ENCODE data around the gene GOLM1.
"Not testable (repeated sequence)": the region's sequence is repeated elsewhere in the genome, so short reads cannot be mapped to it uniquely, and the experiment has no call there.

GOLM1 gene

GRCh38 chr9:86098824-86099700 lies at the start of gene GOLM1:
Gene GOLM1 (minus strand): TSS chr9:86099558. CDS start chr9:86079320, 20,238 bp downstream.
- peak in 1 of 3 donors; percentile 30 for DNase-seq (ENCODE audit: low read depth in 2 of 3, low spot score in 1 of 3)

DNA sequence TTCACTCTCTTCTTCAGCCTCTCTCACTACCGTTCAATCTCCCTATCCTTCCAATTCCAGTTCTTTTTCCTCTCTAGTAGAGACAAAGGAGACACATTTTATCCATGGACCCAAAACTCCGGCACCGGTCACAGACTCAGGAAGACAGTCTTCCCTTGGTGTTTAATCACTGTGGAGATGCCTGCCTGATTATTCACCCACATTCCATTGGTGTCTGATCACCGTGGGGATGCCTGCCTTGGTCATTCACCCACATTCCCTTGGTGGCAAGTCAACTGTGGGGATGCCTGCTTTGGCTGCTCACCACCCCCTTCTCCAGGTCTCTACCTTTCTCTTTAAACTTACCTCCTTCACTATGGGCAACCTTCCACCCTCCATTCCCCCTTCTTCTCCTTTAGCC lies 47.3 kb upstream of the GOLM1 start:
- DNase-seq (ENCODE audit: low read depth in 2 of 3, low spot score in 1 of 3): not testable (repeated sequence)

DNA sequence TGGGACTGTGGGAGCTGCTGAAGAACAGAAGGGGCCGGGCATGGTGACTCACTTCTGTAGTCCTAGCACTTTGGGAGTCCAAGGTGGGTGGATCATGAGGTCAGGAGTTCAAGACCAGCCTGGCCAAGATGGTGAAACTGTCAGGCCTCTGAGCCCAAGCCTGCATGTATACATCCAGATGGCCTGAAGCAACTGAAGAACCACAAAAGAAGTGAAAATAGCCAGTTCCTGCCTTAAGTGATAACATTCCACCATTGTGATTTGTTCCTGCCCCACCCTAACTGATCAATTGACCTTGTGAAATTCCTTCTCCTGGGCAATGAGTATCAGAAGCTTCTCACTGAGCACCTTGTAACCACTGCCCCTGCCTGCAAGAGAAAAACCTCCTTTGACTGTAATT lies 46.6 kb upstream of the GOLM1 start:
- not testable (repeated sequence) for DNase-seq (ENCODE audit: low read depth in 2 of 3, low spot score in 1 of 3)

DNA sequence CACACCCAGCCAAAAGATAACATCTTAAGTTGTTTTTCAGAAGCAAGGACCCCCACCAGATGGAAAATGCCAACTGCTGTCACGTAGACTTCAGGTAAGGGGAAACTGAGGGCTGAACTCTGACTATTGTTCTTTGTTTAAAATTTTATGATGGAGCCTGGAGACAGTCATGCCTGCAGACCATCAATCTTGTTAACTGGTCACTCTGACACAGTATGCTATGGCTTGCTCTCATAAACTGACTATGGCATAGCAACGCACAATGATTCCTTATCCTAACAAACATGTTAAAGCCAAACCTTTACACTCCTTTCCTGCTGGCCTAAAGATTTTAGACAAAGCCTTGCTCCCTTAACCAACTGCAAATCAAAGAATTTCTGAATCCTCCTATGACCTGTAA lies 43.6 kb upstream of the GOLM1 start:
- no peak for DNase-seq (ENCODE audit: low read depth in 2 of 3, low spot score in 1 of 3)

DNA sequence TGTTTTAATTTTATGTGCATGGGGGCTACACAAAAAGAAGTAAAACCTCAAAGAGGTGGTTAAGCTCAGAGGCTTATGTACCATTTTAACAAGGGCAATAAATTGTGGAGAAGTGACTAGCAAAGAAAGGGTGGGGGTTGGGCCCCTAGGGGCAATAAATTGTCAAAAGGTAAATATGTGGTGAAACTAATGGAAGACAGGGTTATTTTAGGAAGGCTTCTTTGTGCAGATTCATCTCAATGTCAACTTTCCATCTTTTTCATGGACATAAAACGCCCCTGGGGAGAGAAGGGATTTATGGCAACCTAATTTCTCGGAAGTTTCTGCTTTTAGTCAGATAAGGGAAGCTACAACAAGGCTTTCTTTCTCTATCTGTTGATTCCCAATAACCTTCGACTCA lies 42.5 kb upstream of the GOLM1 start:
- DNase-seq (ENCODE audit: low read depth in 2 of 3, low spot score in 1 of 3): no peak

- no peak for DNase-seq (ENCODE audit: low read depth in 2 of 3, low spot score in 1 of 3)
These were observed 36.0 kb upstream of the GOLM1 start for GRCh38 chr9:86135371-86135770.

- no peak for DNase-seq (ENCODE audit: low read depth in 2 of 3, low spot score in 1 of 3)
These were observed 35.0 kb upstream of the GOLM1 start for GRCh38 chr9:86134361-86134760.

- no peak for DNase-seq (ENCODE audit: low read depth in 2 of 3, low spot score in 1 of 3)
These were observed 29.0 kb upstream of the GOLM1 start for GRCh38 chr9:86128235-86128822.

GRCh38 chr9:86126998-86127972 lies 27.9 kb upstream of the GOLM1 start:
- no peak for DNase-seq (ENCODE audit: low read depth in 2 of 3, low spot score in 1 of 3)

DNA sequence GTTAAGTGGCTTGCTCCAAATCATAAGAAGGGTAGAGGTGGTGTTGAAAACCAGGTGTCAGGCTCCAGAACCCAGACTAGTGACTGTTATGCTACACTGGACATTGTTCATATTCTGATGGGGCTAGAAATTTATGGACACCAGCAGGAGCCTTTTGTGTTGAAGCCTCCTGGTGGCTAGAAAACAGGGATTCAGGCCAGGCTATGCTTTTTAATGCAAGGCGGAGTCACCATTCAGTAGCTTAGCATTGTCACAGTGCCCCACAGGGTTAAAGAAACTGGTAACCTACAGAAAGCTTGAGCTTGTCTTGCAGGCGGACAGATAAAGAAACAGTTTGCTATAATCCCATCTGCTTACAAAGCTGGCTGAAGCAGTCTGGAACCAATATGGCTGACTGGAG lies 23.0 kb upstream of the GOLM1 start:
- DNase-seq (ENCODE audit: low read depth in 2 of 3, low spot score in 1 of 3): no peak

- DNase-seq (ENCODE audit: low read depth in 2 of 3, low spot score in 1 of 3): no peak
These were observed 20.1 kb upstream of the GOLM1 start for GRCh38 chr9:86119457-86119856.

DNA sequence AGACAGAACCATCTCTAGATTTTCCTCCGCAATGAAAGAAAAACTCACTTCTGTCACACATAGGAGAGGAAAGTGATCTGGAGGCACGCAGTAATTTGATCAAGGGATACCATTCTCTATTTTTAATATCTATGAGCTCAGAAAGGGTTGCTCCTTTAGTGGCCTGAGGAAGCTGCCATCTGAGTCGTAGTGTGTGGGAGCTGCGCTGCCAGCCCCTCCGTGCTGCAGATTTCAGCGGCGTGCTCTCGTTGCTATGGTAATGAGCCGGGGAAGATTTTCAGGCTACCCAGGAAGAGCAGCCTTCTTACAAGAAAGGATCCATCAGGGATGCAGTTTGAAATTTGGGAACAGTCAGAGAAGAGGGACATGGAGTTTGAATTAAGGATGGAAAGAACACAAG lies 17.1 kb upstream of the GOLM1 start:
- DNase-seq (ENCODE audit: low read depth in 2 of 3, low spot score in 1 of 3): no peak

DNA sequence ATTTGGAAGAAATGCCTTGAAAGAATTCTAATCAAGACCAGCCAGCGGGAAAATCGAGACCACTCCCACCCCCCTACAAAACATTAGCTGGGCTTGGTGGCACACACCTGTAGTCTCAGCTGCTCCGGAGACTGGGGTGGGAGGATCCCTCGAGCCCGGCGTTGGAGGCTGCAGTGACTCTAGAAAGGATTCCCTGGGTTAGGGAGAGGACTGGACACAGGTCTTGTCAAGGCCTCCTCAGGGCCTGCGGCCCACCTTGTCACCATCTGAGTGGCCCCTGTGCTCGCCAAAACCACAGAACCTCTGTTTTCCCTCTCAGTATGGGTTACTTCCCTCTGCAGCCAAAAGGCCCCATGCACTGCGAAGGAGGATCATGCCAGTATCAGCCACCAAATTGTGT lies 16.5 kb upstream of the GOLM1 start:
- DNase-seq (ENCODE audit: low read depth in 2 of 3, low spot score in 1 of 3): no peak

DNA sequence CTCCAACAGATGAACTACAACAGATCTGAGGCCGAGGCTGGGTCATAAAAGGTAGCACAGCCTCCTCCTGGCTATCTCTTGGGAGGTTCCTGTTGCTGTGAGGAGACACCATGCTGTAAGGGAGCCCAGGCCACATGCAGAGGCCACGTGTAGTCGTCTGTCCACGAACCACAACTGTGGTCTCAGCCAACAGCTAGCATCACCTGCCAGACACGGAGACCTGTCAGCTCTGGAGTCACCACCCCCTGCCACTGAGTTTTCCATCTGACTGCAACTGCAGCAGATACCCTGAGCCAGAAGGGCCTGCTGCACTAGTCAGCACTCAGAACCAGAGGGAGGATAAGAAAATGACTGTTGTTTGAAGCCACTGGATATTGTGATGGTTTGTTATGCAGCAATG lies 12.7 kb upstream of the GOLM1 start:
- no peak for DNase-seq (ENCODE audit: low read depth in 2 of 3, low spot score in 1 of 3)

GRCh38 chr9:86102626-86103025 lies 3.3 kb upstream of the GOLM1 start:
- DNase-seq (ENCODE audit: low read depth in 2 of 3, low spot score in 1 of 3): no peak

DNA sequence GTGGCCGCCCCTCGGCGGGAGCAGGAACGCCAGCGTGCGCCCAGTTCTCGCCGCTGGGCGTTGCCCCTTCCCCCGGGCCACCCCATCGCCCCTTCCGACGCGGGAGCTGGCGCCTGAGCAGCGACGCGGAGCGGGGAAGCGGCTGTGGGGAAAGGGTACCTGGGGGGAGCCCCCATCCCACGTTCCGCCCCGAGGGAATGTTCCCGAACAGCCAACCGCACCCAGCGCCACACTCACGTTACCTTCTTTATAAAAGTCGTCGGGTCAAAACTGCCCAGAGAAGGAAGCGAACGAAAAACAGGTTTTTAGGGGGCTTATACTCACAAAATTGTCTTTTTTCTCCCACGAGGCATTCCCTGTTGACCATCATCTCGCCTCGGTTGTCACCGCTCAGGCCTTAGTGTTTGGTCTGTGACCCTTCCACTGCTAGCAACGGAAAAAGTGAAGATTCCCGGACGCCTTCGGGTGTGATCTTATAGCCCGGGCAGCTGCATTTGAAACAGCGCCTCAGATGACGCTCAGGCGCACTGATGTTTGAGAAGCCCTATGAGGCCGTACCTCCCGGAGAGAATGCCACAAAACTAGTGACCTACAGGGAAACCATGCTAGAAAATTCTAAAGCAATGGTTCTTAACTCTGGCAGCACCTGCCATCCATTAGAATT lies 475 bp upstream of the GOLM1 start:
- DNase-seq (ENCODE audit: low read depth in 2 of 3, low spot score in 1 of 3): peak in 2 of 3 donors; percentile 8 to 10

- DNase-seq (ENCODE audit: low read depth in 2 of 3, low spot score in 1 of 3): no peak
These were observed 1.7 kb downstream of the GOLM1 start for GRCh38 chr9:86097510-86098224.

DNA sequence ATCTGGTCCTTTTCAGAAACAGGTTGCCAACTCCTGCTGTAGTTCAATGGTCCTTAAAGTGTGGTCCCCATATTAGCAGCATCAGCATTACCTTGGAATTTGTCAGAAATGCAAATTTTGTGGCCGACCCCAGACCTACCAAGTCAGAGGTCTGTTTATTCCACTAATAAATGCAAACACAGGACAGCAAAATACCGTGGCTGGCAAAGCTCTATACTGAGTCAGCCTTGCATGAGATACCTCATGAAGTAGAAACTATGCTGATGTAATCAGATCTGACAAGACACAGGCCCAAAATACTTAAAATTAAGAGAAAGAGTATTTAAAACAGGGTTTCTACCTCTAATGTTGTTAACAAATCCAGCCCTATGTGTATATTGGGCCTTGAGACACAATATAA lies 3.0 kb downstream of the GOLM1 start:
- no peak for DNase-seq (ENCODE audit: low read depth in 2 of 3, low spot score in 1 of 3)

DNA sequence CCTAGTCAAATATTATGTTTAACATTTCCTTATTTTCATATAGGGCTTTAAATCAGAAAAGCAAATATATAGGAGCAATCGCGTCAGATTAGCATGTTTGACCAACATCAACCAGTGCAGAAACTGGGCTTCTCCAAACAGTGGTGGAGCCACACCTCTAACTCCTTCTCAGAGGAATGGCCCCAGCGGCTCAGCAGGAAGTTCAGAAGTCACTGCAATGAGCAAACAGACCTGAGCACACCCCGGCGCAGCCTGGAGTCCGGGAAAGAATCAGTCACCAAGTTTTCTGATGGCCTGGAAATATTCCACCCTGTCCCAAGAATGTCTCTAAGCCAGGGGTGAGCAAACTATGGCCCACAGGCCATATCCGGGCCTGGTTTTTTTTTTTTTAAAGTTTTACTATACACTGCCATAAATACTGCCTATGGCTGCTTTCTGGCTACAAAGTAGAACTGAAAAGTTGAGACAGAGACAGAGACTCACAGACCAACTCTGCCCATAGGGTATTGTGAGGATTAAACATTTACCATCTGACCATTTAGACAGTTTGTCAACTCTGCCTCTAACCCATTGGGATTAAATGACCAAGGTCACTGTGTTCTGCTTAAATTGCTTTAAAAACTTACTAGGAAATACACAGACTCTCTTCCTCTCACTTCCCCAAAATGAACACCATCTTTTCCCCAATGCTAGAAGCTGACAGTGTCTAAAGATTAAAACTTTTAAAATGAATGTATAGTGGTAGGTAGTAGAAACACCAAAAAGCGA lies 5.4 kb downstream of the GOLM1 start:
- no peak for DNase-seq (ENCODE audit: low read depth in 2 of 3, low spot score in 1 of 3)

GRCh38 chr9:86091477-86091876 lies 7.9 kb downstream of the GOLM1 start:
- DNase-seq (ENCODE audit: low read depth in 2 of 3, low spot score in 1 of 3): no peak
